Sigmoid colon (tissue), 3 donors: ENCODE results near the gene RAB15.

Source experiments
- CTCF ChIP-seq, 4 experiments: fragments of 450-650 bp in 3 of 4; fragments of 200-600 bp in 1 of 4; IDR thresholded peaks; one replicate each; pipeline ENCODE4 v1.5.1; 2016 to 2019; ENCODE audit warnings: antibody characterized with exemption in 4 of 4, mild to moderate bottlenecking in 3 of 4, moderate library complexity in 2 of 4
- POLR2A ChIP-seq, 2 donors: fragments of 450-650 bp; IDR thresholded peaks; one replicate each; pipeline ENCODE4 v1.6.1; 2016; ENCODE audit warnings: antibody characterized with exemption in 2 of 2, mild to moderate bottlenecking in 2 of 2, moderate library complexity in 2 of 2

GRCh38 chr14:64940336-64940910 is 31.7 kb downstream of the RAB15 start:
- TF ChIP-seq CTCF (IDR thresholded peaks at IDR 0.05) (no peak), POLR2A (IDR thresholded peaks at IDR 0.05) (no peak)
